Neuronal stem cell (in vitro differentiated cells): ENCODE results near the gene COL12A1.

Experiments used
- DNase-seq: peaks from one replicate; pipeline ENCODE4 v3.0.0-alpha.2; 2013; ENCODE audit warnings: low spot score
- H2AFZ ChIP-seq: one replicate; pipeline ENCODE4 v1.6.1; 2013; ENCODE audit warnings: mild to moderate bottlenecking, low read length, inconsistent platforms
- H2AK5ac ChIP-seq: 2 replicates; pipeline ENCODE4 v1.6.1; 2013; ENCODE audit warnings: low read depth, mild to moderate bottlenecking, inconsistent platforms, low read length, moderate library complexity, mixed read lengths
- H2BK120ac ChIP-seq: 2 replicates; pipeline ENCODE4 v1.6.1; 2013; ENCODE audit warnings: low read depth, mild to moderate bottlenecking, inconsistent platforms, low read length, moderate library complexity, mixed read lengths
- H2BK12ac ChIP-seq: one replicate; pipeline ENCODE4 v1.6.1; 2013; ENCODE audit warnings: low read length, inconsistent platforms
- H2BK15ac ChIP-seq: 2 replicates; pipeline ENCODE4 v1.6.1; 2013; ENCODE audit warnings: mild to moderate bottlenecking, low read length, inconsistent platforms, mixed read lengths
- H2BK5ac ChIP-seq: one replicate; pipeline ENCODE4 v1.6.1; 2013; ENCODE audit warnings: inconsistent platforms, mild to moderate bottlenecking, low read length, moderate library complexity
- H3K14ac ChIP-seq: one replicate; pipeline ENCODE4 v1.6.1; 2013; ENCODE audit warnings: low read length, inconsistent platforms
- H3K18ac ChIP-seq: 2 replicates; pipeline ENCODE4 v1.6.1; 2013; ENCODE audit warnings: low read length, inconsistent platforms
- H3K23ac ChIP-seq: 2 replicates; pipeline ENCODE4 v1.6.1; 2013; ENCODE audit warnings: low read depth, mild to moderate bottlenecking, mixed read lengths, low read length, inconsistent platforms; ENCODE audit not compliant: poor library complexity
- H3K27ac ChIP-seq: replicated peaks from 3 replicates; pipeline ENCODE4 v1.5.1; 2013; ENCODE audit warnings: low read length, inconsistent platforms
- H3K27me3 ChIP-seq, 3 experiments: 2 replicates each; pipeline ENCODE4 v1.6.1; 2013; ENCODE audit warnings: low read length in 3 of 3, mild to moderate bottlenecking in 2 of 3, inconsistent platforms in 1 of 3, low read depth in 1 of 3, mixed read lengths in 1 of 3, moderate library complexity in 1 of 3; ENCODE audit not compliant: control insufficient read depth in 3 of 3, insufficient read depth in 3 of 3
- H3K36me3 ChIP-seq, 2 donors: replicated peaks in 1 of 2; 2 replicates each; pipeline ENCODE4 v1.6.1; 2013; ENCODE audit warnings: low read length in 2 of 2; ENCODE audit not compliant: control insufficient read depth in 2 of 2, insufficient read depth in 2 of 2
- H3K4ac ChIP-seq: 2 replicates; pipeline ENCODE4 v1.6.1; 2013; ENCODE audit warnings: inconsistent platforms, mild to moderate bottlenecking, low read length, moderate library complexity
- H3K4me1 ChIP-seq, 2 donors: 1 replicate in 1 of 2; 2 replicates in 1 of 2; pipeline ENCODE4 v1.6.1; 2013; ENCODE audit warnings: low read length in 2 of 2, low read depth in 1 of 2; ENCODE audit not compliant: control insufficient read depth in 2 of 2, insufficient read depth in 1 of 2
- H3K4me2 ChIP-seq: one replicate; pipeline ENCODE4 v1.6.1; 2013; ENCODE audit warnings: mild to moderate bottlenecking, low read length, inconsistent platforms; ENCODE audit not compliant: insufficient read depth, poor library complexity, severe bottlenecking
- H3K4me3 ChIP-seq, 2 donors: 2 replicates each; pipeline ENCODE4 v1.5.1; 2013; ENCODE audit warnings: low read length in 2 of 2, mild to moderate bottlenecking in 2 of 2, inconsistent platforms in 1 of 2, moderate library complexity in 1 of 2
- H3K79me1 ChIP-seq: one replicate; pipeline ENCODE4 v1.6.1; 2013; ENCODE audit warnings: low read depth, mild to moderate bottlenecking, inconsistent platforms, low read length, moderate library complexity
- H3K9ac ChIP-seq: one replicate; pipeline ENCODE4 v1.6.1; 2013; ENCODE audit warnings: mild to moderate bottlenecking, low read depth, low read length, inconsistent platforms; ENCODE audit not compliant: poor library complexity
- H3K9me3 ChIP-seq, 2 donors: replicated peaks in 1 of 2; 2 replicates each; pipeline versions ENCODE3 to v1.6.1; 2013; ENCODE audit warnings: low read length in 2 of 2, mild to moderate bottlenecking in 2 of 2, inconsistent platforms in 1 of 2, low read depth in 1 of 2, mixed read lengths in 1 of 2, moderate library complexity in 1 of 2; ENCODE audit not compliant: control insufficient read depth in 2 of 2, insufficient read depth in 1 of 2
- H4K8ac ChIP-seq: one replicate; pipeline ENCODE4 v1.6.1; 2013; ENCODE audit warnings: low read depth, mild to moderate bottlenecking, inconsistent platforms, low read length, moderate library complexity
- H4K91ac ChIP-seq: one replicate; pipeline ENCODE4 v1.6.1; 2013; ENCODE audit warnings: low read length, low read depth, mild to moderate bottlenecking, inconsistent platforms; ENCODE audit not compliant: poor library complexity
- WGBS, 2 donors: extraction: QIAGEN DNeasy Blood & Tissue Kit; methylation state at CpG; one replicate each; pipeline ENCODE4 v1.1.7; 2013; ENCODE audit warnings: missing lambda C conversion rate in 2 of 2, mixed read lengths in 1 of 2; ENCODE audit not compliant: insufficient read length in 2 of 2, insufficient replicate concordance in 1 of 2; ENCODE audit errors: extremely low coverage in 2 of 2; 5-methylcytosine and 5-hydroxymethylcytosine counted together

COL12A1 gene

GRCh38 chr6:75114195-75114594, 91.7 kb downstream of the COL12A1 start:
- no peak overlapping the region for H2AK5ac ChIP-seq
- H3K4me3 ChIP-seq: no peak overlapping the region
- no peak overlapping the region for H3K4ac ChIP-seq
- no peak overlapping the region for H2BK5ac ChIP-seq
- H4K8ac ChIP-seq: no peak overlapping the region
- no peak overlapping the region for H3K14ac ChIP-seq
- peaks cover 0 to 2% of the 10 kb centered on the region in 2 donors for H3K4me1 ChIP-seq
- H3K23ac ChIP-seq: no peak overlapping the region
- DNase-seq: no peak
- no peak overlapping the region for H2BK120ac ChIP-seq
- no peak overlapping the region for H3K27ac ChIP-seq
- no peaks in the 10 kb centered on the region for H3K79me1 ChIP-seq
- H3K9ac ChIP-seq: no peak overlapping the region
- H3K4me2 ChIP-seq: no peak overlapping the region
- H2AFZ ChIP-seq: no peak overlapping the region
- H3K27me3 ChIP-seq: no peaks in the 10 kb centered on the region
- no peaks in the 10 kb centered on the region for H3K36me3 ChIP-seq
- H2BK15ac ChIP-seq: no peak overlapping the region
- no peak overlapping the region for H2BK12ac ChIP-seq
- H3K18ac ChIP-seq: no peak overlapping the region
- no peak overlapping the region for H4K91ac ChIP-seq
- H3K9me3 ChIP-seq: no peaks in the 10 kb centered on the region

GRCh38 chr6:75113446-75113845, 92.4 kb downstream of the COL12A1 start:
- Histone ChIP-seq H3K4ac (no peak overlapping the region), H2AFZ (no peak overlapping the region)

GRCh38 chr6:75109765-75110164, 96.1 kb downstream of the COL12A1 start:
- H2BK120ac ChIP-seq: no peak overlapping the region
- H2AK5ac ChIP-seq: no peak overlapping the region
- no peak overlapping the region for H3K4me3 ChIP-seq
- no peak overlapping the region for H3K4ac ChIP-seq
- no peaks in the 10 kb centered on the region for H3K9me3 ChIP-seq
- no peak overlapping the region for H2BK12ac ChIP-seq
- no peak overlapping the region for H2BK15ac ChIP-seq
- H3K18ac ChIP-seq: no peak overlapping the region
- no peak for DNase-seq
- no peak overlapping the region for H3K4me2 ChIP-seq
- H3K4me1 ChIP-seq: no peaks in the 10 kb centered on the region
- no peak overlapping the region for H3K23ac ChIP-seq
- H3K9ac ChIP-seq: no peak overlapping the region
- no peaks in the 10 kb centered on the region for H3K79me1 ChIP-seq
- no CpG with 5 or more reads among the region's 1 CpG for WGBS, 2 donors
- H3K27ac ChIP-seq: no peak overlapping the region
- no peaks in the 10 kb centered on the region for H3K36me3 ChIP-seq
- no peak overlapping the region for H2AFZ ChIP-seq
- H4K91ac ChIP-seq: no peak overlapping the region
- no peak overlapping the region for H4K8ac ChIP-seq
- no peaks in the 10 kb centered on the region for H3K27me3 ChIP-seq
- no peak overlapping the region for H3K14ac ChIP-seq
- H2BK5ac ChIP-seq: no peak overlapping the region

More at GRCh38 chr6:75113446-75113845, 92.4 kb downstream of the COL12A1 start:
- H3K27me3 ChIP-seq: no peaks in the 10 kb centered on the region
- no peak overlapping the region for H2AK5ac ChIP-seq
- H3K4me1 ChIP-seq: peaks cover 0 to 2% of the 10 kb centered on the region in 2 donors
- H2BK120ac ChIP-seq: no peak overlapping the region
- H3K14ac ChIP-seq: no peak overlapping the region
- H2BK12ac ChIP-seq: no peak overlapping the region
- no peak overlapping the region for H4K8ac ChIP-seq
- H3K4me3 ChIP-seq: no peak overlapping the region
- no peaks in the 10 kb centered on the region for H3K36me3 ChIP-seq
- H3K4me2 ChIP-seq: no peak overlapping the region
- WGBS, 2 donors: no CpG with 5 or more reads among the region's 2 CpGs
- H3K79me1 ChIP-seq: no peaks in the 10 kb centered on the region
- no peak overlapping the region for H3K27ac ChIP-seq
- no peak for DNase-seq
- no peak overlapping the region for H2BK5ac ChIP-seq
- H2BK15ac ChIP-seq: no peak overlapping the region
- H4K91ac ChIP-seq: no peak overlapping the region
- no peaks in the 10 kb centered on the region for H3K9me3 ChIP-seq
- no peak overlapping the region for H3K18ac ChIP-seq
- no peak overlapping the region for H3K23ac ChIP-seq
- no peak overlapping the region for H3K9ac ChIP-seq

GRCh38 chr6:75109022-75109421, 96.8 kb downstream of the COL12A1 start:
- no peak overlapping the region for H4K91ac ChIP-seq
- no peak overlapping the region for H2BK15ac ChIP-seq
- H3K4me3 ChIP-seq: no peak overlapping the region
- DNase-seq: no peak
- H3K9me3 ChIP-seq: no peaks in the 10 kb centered on the region
- no peaks in the 10 kb centered on the region for H3K27me3 ChIP-seq
- H2BK120ac ChIP-seq: no peak overlapping the region
- no peak overlapping the region for H3K4me2 ChIP-seq
- H4K8ac ChIP-seq: no peak overlapping the region
- no peak overlapping the region for H2BK5ac ChIP-seq
- H3K18ac ChIP-seq: no peak overlapping the region
- H3K79me1 ChIP-seq: no peaks in the 10 kb centered on the region
- no peak overlapping the region for H3K23ac ChIP-seq
- H3K4me1 ChIP-seq: no peaks in the 10 kb centered on the region
- H3K9ac ChIP-seq: no peak overlapping the region
- no peak overlapping the region for H2AK5ac ChIP-seq
- H3K36me3 ChIP-seq: no peaks in the 10 kb centered on the region
- no peak overlapping the region for H2BK12ac ChIP-seq
- H3K27ac ChIP-seq: no peak overlapping the region
- no peak overlapping the region for H3K14ac ChIP-seq
- no peak overlapping the region for H2AFZ ChIP-seq
- H3K4ac ChIP-seq: no peak overlapping the region
